ENCODE data around the gene CUL1.

Gene CUL1

DNA sequence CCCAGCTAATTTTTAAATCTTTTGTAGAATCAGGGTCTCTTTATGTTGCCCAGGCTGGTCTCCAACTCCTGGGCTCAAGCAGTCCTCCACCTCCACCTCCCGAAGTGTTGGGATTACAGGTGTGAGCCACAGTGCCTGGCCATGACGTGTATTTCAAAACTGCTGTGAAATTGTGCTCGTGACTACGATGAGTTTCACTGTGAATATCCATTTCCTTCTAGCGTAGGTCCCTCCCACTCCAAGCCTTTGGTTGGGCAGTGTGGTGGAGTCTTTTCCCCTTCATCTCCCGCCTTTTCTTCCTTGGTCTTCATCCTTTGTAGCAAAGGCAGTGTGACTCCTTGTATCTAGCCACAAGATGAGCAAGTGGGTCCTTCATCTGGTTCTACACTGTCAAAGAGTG lies 56.2 kb downstream of the CUL1 start:
- ATAC-seq (ENCODE audit: insufficient read depth, low read depth) = no peak
- no peak overlapping the region for H3K27ac ChIP-seq (ENCODE audit: low read length)
- peaks cover 16% of the 10 kb centered on the region for H4K20me1 ChIP-seq (ENCODE audit: insufficient read depth, low read length)
- peaks cover 28% of the 10 kb centered on the region for H3K79me2 ChIP-seq (ENCODE audit: insufficient read depth, low read length)
- no peak for TF ChIP-seq EZH2 (IDR thresholded peaks at IDR 0.05; ENCODE audit: borderline replicate concordance, low read depth, low read length, severe bottlenecking)
- TF ChIP-seq, protein P1, sequence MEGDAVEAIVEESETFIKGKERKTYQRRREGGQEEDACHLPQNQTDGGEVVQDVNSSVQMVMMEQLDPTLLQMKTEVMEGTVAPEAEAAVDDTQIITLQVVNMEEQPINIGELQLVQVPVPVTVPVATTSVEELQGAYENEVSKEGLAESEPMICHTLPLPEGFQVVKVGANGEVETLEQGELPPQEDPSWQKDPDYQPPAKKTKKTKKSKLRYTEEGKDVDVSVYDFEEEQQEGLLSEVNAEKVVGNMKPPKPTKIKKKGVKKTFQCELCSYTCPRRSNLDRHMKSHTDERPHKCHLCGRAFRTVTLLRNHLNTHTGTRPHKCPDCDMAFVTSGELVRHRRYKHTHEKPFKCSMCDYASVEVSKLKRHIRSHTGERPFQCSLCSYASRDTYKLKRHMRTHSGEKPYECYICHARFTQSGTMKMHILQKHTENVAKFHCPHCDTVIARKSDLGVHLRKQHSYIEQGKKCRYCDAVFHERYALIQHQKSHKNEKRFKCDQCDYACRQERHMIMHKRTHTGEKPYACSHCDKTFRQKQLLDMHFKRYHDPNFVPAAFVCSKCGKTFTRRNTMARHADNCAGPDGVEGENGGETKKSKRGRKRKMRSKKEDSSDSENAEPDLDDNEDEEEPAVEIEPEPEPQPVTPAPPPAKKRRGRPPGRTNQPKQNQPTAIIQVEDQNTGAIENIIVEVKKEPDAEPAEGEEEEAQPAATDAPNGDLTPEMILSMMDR (IDR thresholded peaks at IDR 0.05; ENCODE audit: borderline replicate concordance, extremely low read depth, low read length, poor library complexity, severe bottlenecking) = no peak
- no peak overlapping the region for H3K4me3 ChIP-seq (ENCODE audit: low read depth in 1 of 2, low read length in 2 of 2)
- no peaks in the 10 kb centered on the region for H3K27me3 ChIP-seq (ENCODE audit: insufficient read depth, low read length, poor library complexity)
- H2AFZ ChIP-seq (ENCODE audit: low read depth, low read length) = no peak overlapping the region
- no peaks in the 10 kb centered on the region for H3K4me1 ChIP-seq (ENCODE audit: insufficient read depth, low read length)
- H3K36me3 ChIP-seq (ENCODE audit: insufficient read depth, low read length) = peaks cover 51% of the 10 kb centered on the region
- no peak for DNase-seq
- H3K4me2 ChIP-seq (ENCODE audit: insufficient read depth, low read length) = no peak overlapping the region
- no peak overlapping the region for H3K9ac ChIP-seq (ENCODE audit: low read depth, low read length)
- no peaks in the 10 kb centered on the region for H3K9me3 ChIP-seq (ENCODE audit: insufficient read depth, low read length, severe bottlenecking)

- Histone ChIP-seq H3K79me2 (ENCODE audit: insufficient read depth, low read length) (no peaks in the 10 kb centered on the region; the same call in 1 of the 2 replicates), H3K27ac (ENCODE audit: low read length) (no peak overlapping the region), H4K20me1 (ENCODE audit: insufficient read depth, low read length) (0 out of 2 replicates have a peak, but pooled peaks cover 4% of the 10 kb centered on the region), H3K9me3 (ENCODE audit: insufficient read depth, low read length, severe bottlenecking) (no peaks in the 10 kb centered on the region), H3K27me3 (ENCODE audit: insufficient read depth, low read length, poor library complexity) (no peaks in the 10 kb centered on the region), H3K4me3 (ENCODE audit: low read depth in 1 of 2, low read length in 2 of 2) (no peak overlapping the region), H3K36me3 (ENCODE audit: insufficient read depth, low read length) (peaks cover 81% of the 10 kb centered on the region), H3K4me1 (ENCODE audit: insufficient read depth, low read length) (no peaks in the 10 kb centered on the region), H2AFZ (ENCODE audit: low read depth, low read length) (no peak overlapping the region), H3K4me2 (ENCODE audit: insufficient read depth, low read length) (no peak overlapping the region), H3K9ac (ENCODE audit: low read depth, low read length) (no peak overlapping the region)
- TF ChIP-seq, protein P1 (IDR thresholded peaks at IDR 0.05; ENCODE audit: borderline replicate concordance, extremely low read depth, low read length, poor library complexity, severe bottlenecking) = no peak
- no peak for TF ChIP-seq EZH2 (IDR thresholded peaks at IDR 0.05; ENCODE audit: borderline replicate concordance, low read depth, low read length, severe bottlenecking)
- ATAC-seq (ENCODE audit: insufficient read depth, low read depth) (no peak), DNase-seq (no peak)
Observed at GRCh38 chr7:148761499-148762278, 63.0 kb downstream of the CUL1 start.

- H3K27ac ChIP-seq (ENCODE audit: low read length) = no peak overlapping the region
- H3K9ac ChIP-seq (ENCODE audit: low read depth, low read length) = no peak overlapping the region
- peaks cover 81% of the 10 kb centered on the region for H3K36me3 ChIP-seq (ENCODE audit: insufficient read depth, low read length)
- no peak for DNase-seq
- H3K4me3 ChIP-seq (ENCODE audit: low read depth in 1 of 2, low read length in 2 of 2) = no peak overlapping the region
- no peak for ATAC-seq (ENCODE audit: insufficient read depth, low read depth)
- H4K20me1 ChIP-seq (ENCODE audit: insufficient read depth, low read length) = 0 out of 2 replicates have a peak, but pooled peaks cover 4% of the 10 kb centered on the region
- TF ChIP-seq, protein P1 (IDR thresholded peaks at IDR 0.05; ENCODE audit: borderline replicate concordance, extremely low read depth, low read length, poor library complexity, severe bottlenecking) = no peak
- TF ChIP-seq EZH2 (IDR thresholded peaks at IDR 0.05; ENCODE audit: borderline replicate concordance, low read depth, low read length, severe bottlenecking) = no peak
- no peaks in the 10 kb centered on the region for H3K9me3 ChIP-seq (ENCODE audit: insufficient read depth, low read length, severe bottlenecking)
- no peaks in the 10 kb centered on the region; the same call in 1 of the 2 replicates for H3K79me2 ChIP-seq (ENCODE audit: insufficient read depth, low read length)
- H3K27me3 ChIP-seq (ENCODE audit: insufficient read depth, low read length, poor library complexity) = no peaks in the 10 kb centered on the region
- H3K4me2 ChIP-seq (ENCODE audit: insufficient read depth, low read length) = no peak overlapping the region
- H3K4me1 ChIP-seq (ENCODE audit: insufficient read depth, low read length) = no peaks in the 10 kb centered on the region
- H2AFZ ChIP-seq (ENCODE audit: low read depth, low read length) = no peak overlapping the region
Observed at GRCh38 chr7:148763622-148764021, 64.9 kb downstream of the CUL1 start.

Measured in DND-41 (cell line).